HG03066 (cell line): Measurements from ENCODE around the gene SUV39H2.
"Not testable (repeated sequence)": the region's sequence is repeated elsewhere in the genome, so short reads cannot be mapped to it uniquely, and the experiment has no call there.

Source experiments
- ATAC-seq: cut with Tn5 transposase; IDR thresholded peaks from one replicate; pipeline ENCODE4 v1.9.1; 2021; ENCODE audit warnings: low read depth; ENCODE audit not compliant: unreplicated experiment

SUV39H2 gene, protein sequence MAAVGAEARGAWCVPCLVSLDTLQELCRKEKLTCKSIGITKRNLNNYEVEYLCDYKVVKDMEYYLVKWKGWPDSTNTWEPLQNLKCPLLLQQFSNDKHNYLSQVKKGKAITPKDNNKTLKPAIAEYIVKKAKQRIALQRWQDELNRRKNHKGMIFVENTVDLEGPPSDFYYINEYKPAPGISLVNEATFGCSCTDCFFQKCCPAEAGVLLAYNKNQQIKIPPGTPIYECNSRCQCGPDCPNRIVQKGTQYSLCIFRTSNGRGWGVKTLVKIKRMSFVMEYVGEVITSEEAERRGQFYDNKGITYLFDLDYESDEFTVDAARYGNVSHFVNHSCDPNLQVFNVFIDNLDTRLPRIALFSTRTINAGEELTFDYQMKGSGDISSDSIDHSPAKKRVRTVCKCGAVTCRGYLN

DNA sequence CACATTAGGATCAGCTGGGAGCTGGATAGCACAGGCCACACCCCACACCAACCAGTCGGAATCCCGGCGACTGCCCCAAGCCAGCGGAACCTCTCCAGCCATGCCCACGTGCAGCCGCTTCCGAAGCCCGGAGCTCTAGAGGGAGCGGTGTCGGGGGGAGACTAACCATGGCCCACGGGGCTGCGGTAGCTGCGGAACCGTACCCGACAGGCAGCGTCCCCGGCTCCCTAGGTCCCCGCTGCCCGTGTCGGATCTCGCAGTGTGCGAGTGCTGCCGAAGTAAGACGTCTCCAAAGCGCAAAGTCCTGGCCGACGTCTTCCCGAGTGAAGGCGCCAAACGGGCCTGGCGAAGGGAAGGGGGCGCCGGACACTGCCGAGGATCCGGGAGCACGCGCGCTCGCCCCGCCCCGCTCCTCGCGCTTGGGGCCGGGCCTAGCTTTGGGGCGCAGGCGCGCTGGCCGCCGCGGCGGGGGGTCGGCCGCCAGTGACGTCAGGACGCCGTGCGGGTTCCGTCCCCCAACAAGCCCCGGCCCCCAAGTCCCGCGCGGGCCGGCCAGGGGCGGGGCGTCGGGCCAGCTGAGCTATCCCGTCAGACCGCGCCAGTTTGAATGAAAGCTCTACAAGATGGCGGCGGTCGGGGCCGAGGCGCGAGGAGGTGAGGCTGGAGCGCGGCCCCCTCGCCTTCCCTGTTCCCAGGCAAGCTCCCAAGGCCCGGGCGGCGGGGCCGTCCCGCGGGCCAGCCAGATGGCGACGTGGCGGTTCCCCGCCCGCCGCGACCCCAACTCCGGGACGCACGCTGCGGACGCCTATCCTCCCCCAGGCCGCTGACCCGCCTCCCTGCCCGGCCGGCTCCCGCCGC lies at the start of gene SUV39H2:
Gene SUV39H2 (plus strand): TSS at position 601 of the 858 bp plus-strand sequence. CDS start 23 bp downstream, at position 624.
- peak; percentile 86 for ATAC-seq

GRCh38 chr10:14833106-14833505 lies 45.6 kb upstream of the SUV39H2 start:
- ATAC-seq = no peak

DNA sequence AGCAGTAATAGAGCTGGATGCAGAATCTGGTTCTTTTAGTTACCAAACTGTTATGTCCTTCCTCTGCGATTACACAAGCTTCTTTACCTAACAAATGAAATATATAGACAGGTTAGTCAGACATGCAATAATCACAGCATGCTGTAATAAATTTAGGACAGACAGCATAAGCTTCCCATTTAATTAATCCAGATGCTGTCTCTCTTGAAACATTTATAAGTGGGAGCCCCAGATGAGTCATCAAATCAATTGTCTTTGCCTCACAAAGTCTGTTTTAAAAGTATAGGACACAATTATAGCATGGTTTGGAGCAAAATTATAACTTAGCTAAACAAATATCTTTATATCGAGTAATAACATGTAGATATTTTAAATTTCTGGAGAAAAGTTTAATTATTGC lies 42.5 kb upstream of the SUV39H2 start:
- no peak for ATAC-seq

GRCh38 chr10:14837003-14837756 lies 41.5 kb upstream of the SUV39H2 start:
- no peak for ATAC-seq

GRCh38 chr10:14837757-14838581 lies 40.7 kb upstream of the SUV39H2 start, which contains the start of the genes CDNF, HSPA14 and MSANTD7:
Gene CDNF (minus strand): TSS chr10:14838037. CDS start chr10:14837946, 91 bp downstream.
Gene HSPA14 (plus strand): TSS chr10:14838306. CDS start chr10:14838403, 97 bp downstream.
Gene MSANTD7 (plus strand): TSS chr10:14838306. CDS start chr10:14842285, 3,979 bp downstream.
- peak; percentile 92 for ATAC-seq

GRCh38 chr10:14838582-14839304 lies 39.9 kb upstream of the SUV39H2 start:
- peak; percentile 2 for ATAC-seq

DNA sequence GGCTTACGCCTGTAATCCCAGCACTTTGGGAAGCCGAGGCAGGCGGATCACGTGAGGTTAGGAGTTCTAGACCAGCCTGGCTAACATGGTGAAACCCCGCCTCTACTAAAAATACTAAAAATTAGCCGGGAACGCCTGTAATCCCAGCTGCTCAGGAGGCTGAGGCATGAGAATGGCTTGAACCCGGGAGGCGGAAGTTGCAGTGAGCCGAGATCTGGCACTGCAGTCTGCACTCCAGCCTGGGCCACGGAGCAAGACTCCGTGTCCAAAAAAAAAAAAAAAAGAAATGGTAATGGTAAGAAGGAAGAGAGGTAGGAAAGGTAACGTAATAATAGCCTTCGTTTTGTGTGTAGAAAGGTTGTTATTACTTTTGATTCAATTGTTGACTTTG lies 39.4 kb upstream of the SUV39H2 start:
- no peak for ATAC-seq

DNA sequence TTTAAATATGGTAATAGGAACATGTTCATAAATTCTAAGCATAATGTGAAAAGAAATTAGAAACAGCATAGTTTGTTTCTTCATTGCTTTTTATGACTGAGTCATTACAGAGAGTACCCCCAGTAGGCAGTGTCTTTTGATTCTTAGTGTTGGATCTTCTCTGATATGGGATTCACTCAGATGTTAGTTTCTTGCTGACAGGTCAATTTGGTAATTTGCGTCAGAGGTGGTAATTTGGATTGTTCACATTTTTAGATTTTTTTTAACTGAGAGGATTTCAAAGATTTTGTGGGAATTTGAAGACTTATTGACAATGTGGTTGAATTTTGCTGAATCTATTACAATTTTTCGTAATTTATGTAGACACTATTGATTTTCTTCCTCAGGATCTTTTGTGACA lies 38.5 kb upstream of the SUV39H2 start:
- ATAC-seq = no peak

- no peak for ATAC-seq
Observed at GRCh38 chr10:14843327-14843988, 35.2 kb upstream of the SUV39H2 start.

GRCh38 chr10:14844948-14845347 lies 33.7 kb upstream of the SUV39H2 start:
- no peak for ATAC-seq

- ATAC-seq = no peak
Observed at GRCh38 chr10:14852236-14852635, 26.4 kb upstream of the SUV39H2 start.

- no peak for ATAC-seq
Observed at GRCh38 chr10:14855453-14855852, 23.2 kb upstream of the SUV39H2 start.

DNA sequence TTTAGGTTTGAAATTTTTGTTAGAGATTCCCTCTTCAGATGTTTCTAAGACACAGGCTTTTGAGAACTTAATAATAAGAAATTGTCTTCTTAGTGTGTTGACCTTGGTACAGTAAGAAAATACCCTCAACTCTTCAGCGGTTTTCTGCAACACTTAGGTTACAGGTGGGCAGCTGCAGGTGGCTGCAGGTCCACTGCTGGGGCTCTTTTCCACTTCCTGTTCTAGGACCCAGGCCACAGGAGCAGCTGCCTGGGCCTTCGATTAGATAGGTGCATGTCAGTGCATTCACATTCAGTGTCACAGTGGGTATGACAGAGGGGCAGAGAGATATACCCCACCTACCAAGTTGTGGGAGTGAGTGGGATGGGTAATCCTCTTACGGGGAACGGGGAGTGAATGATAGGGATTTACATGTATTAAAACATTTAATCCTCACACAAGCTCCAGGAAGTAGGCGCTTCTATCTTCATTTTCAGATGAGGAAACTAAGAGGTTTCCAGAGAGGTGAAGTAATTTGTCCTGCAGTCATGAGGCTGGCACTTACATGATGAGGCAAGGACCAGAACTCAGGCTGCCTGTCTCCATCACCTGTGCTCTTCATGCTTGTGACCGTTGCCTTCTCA lies 20.2 kb upstream of the SUV39H2 start:
- ATAC-seq = no peak

DNA sequence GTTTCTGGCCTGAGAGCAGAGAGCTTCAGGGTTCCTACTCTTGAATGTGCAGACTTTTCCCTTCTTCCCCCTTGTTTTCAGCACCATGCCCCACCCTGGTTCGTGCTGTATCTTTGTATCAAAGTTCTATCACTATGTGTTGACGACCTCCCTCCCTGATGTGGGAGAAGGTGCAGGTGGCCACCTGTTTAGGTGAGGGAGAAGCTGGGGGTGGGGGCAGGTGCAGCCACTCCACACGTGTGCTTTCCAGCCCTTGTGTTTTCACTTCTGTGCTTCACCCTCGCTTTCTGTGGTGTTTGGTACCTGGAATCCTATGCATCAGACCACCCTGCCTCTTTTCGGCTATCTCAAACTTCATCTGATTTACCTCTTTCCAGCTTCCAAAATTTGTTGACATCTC lies 19.6 kb upstream of the SUV39H2 start:
- no peak for ATAC-seq

DNA sequence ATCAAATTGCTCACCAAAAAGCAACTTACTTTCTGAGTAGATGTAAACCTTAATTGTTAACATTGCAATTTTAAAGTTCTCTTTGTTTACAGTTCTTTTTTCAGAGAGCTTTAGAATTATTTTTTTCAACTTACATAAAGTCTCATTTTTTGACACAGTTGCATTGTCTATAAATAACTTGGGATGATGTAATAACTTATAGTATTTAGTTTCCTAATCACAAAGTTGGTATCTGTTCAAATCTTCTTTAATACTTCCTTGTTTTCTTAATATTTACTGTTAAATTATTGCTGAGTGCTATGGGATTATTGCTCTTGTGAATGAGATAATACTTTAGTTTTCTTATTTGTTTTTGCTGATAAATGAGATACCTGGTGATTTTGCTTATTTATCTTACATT lies 18.9 kb upstream of the SUV39H2 start:
- ATAC-seq = no peak

DNA sequence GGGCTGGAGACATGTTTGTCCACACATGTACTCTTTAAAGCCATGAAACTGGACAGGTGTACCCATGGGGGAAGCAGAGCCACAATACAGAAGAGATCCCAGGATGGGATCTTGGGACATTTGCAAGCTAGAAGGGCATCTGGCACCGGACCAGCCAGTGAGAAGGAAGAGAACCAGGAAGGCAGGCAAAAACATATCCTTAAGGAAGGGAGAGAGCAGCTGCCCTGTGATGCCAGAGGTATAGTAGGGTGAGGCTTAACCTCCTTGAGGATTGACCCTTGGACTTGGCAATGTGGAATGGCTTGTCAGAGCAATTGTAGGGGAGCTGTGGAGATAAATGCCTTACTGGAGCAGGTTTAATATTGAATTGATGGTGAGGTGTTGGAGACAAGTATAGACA lies 17.9 kb upstream of the SUV39H2 start:
- no peak for ATAC-seq

DNA sequence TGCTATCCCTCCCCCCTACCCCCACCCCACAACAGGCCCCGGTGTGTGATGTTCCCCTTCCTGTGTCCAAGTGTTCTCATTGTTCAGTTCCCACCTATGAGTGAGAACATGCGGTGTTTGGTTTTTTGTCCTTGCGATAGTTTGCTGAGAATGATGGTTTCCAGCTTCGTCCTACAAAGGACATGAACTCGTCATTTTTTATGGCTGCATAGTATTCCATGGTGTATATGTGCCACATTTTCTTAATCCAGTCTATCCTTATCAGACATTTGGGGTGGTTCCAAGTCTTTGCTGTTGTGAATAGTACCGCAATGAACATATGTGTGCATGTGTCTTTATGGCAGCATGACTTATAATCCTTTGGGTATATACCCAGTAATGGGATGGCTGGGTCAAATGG lies 14.2 kb upstream of the SUV39H2 start:
- not testable (repeated sequence) for ATAC-seq

DNA sequence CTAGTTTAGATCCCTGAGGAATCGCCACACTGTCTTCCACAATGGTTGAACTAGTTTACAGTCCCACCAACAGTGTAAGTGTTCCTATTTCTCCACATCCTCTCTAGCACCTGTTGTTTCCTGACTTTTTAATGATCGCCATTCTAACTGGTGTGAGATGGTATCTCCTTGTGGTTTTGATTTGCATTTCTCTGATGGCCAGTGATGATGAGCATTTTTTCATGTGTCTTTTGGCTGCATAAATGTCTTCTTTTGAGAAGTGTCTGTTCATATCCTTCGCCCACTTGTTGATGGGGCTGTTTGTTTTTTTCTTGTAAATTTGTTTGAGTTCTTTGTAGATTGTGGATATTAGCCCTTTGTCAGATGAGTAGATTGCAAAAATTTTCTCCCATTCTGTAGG lies 13.8 kb upstream of the SUV39H2 start:
- ATAC-seq = not testable (repeated sequence)
